Embryonic facial prominence (tissue), 1 donor: ENCODE data around the gene PDCD1.
"Not testable (repeated sequence)": the region's sequence is repeated elsewhere in the genome, so short reads cannot be mapped to it uniquely, and the experiment has no call there.

ENCODE experiments used
- DNase-seq: peaks from one replicate; pipeline ENCODE4 v3.0.0-alpha.2; 2016; ENCODE audit errors: extremely low spot score

PDCD1 gene

DNA sequence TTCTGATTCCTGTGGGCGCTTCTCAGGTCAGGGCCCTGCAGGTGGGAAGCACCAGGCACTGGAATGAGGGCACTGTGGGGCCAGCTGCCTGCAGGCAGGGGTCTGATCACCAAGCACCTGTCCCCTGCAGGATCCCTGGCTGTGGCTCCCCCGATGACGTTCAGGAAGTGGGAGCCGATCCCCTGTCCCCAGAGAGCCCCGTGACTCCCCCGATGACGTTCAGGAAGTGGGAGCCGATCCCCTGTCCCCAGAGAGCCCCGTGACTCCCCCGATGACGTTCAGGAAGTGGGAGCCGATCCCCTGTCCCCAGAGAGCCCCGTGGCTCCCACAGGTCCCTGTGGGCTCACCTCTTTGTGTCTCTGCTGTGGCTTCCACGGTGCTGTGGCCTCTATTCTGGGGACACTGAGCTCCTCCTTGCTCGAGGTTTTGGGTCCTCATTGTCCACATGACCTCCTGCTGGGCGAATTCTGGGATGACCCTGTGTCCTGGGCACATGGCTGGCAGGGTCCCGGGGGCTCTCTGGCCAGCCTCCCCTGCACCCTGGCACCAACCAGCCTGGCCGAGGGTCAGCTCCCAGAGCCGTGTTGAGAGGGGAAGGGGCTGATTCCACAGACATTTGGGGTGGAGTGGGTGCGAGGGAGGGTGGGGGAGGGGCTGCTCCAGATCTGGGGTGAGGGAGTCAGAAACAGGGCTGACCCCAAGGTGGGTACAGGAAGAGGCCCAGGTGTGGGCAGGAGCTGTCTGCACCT lies 44.9 kb downstream of the PDCD1 start:
- DNase-seq, result no peak

- no peak for DNase-seq
Observed at GRCh38 chr2:241812730-241813643, 45.7 kb downstream of the PDCD1 start.

- no peak for DNase-seq
Observed at GRCh38 chr2:241811952-241812729, 46.6 kb downstream of the PDCD1 start.

GRCh38 chr2:241811201-241811951 lies 47.3 kb downstream of the PDCD1 start:
- no peak for DNase-seq

GRCh38 chr2:241810307-241811200 lies 48.1 kb downstream of the PDCD1 start:
- DNase-seq, result no peak

DNA sequence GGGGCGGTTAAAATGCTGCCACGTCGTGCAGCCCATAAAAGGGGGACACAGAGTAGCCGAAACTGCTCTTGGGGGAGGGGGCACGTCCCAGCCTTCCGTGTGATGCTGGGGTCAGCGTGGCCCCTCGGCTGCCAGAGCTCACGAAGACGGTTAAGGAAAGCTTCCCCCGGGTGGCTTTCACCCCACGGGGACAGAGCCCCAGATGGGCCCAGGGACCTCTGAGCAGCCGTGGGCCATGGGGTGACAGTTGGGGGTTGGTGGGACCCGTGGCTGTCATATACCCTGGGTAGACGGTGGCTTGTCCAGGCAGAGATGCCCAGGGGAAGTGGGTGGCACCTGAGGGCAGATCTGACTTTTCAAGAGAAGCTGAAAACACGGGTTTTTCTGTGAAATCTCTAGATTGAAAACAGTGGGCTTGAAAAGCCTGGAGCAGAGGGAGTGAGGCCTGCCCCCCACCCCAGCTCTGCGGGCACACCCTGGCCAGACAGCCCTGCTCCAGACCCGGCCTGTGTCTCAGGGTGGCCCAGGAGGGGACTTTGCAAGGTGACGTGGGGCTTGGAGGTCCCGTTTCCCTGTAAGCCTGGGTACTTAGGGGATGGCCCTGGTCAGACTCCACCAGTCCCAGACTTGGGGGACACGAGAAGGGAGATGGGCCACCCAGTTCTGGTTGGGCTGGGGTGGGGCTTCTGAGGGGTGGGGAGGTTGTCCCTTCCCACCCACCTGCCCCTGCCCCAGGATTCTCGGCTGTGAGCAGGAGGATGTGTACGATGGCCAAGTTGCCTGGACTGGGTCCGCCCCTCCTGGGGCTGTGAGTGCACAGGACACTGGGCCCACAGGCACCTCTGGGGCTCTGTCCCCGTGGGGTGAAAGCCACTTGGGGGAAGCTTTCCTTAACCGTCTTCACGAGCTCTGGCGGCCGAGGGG lies 49.0 kb downstream of the PDCD1 start:
- no peak for DNase-seq

DNA sequence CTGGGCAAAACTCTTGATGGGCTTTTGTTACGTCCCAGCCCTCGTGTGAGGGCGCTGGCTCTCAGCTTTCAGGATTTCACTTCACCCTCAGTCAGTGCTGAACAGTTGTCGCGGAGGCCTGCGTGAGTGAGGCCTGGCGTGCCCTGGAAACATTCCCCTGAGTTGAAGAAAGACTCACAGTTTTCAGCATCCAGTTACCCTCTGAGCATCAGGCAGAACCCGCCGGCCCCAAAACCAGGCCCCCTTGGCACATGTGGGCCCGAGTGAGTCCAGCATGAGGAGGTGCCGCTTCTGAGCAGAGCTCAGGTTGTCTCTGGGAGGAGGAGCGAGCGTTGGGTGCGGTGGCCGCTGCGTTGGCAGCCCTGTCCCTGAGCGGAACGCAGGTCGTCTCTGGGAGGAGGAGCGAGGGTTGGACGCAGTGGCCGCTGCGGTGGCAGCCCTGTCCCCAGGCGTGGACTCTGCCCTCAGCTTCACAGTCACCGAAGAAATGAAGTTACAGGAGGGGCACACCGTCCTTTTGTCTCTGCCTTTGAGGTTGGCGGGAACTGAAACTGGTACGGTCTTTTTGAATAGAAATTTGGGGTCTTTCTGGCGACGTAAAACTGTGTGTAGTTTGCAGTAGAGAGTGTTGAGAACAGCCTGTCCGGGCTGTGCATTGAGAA lies 49.8 kb downstream of the PDCD1 start, which contains the start of gene NEU4:
TSS of gene NEU4 (plus strand) at position 473 of the 662 bp plus-strand sequence. CDS start 5,292 bp downstream, outside the sequence.
- no peak for DNase-seq

DNA sequence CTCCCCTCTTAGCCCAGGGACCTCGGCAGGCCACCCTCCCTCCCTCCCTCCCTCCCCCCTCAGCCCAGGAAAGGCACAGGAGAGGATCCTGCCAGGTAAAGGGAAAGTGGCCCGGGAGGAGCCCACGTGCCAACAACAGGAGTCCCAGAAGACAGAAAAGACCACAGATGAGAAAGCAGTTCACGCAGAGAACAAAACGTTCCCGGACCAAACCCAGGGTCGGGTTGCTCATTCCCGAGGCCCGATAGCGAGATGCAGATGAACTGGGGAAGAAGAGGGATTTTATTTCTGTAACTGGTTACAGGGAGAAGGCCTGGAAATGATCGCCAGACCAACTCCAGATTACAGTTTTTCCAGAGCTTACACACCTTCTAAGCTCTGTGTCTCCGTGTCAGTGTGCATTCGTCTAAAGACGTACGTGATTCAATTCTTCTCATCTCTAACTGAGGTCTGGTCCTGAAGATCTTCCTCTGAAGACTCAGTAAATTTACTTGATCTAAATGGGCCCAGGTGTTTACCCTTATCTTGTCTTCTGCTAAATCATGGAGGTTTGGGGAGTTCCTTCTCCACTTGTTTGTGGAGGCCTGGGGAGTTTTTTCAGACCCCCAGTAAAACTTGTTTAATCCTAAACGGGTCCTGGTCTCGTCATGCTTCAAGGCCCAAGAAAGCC lies 50.5 kb downstream of the PDCD1 start:
- no peak for DNase-seq

DNA sequence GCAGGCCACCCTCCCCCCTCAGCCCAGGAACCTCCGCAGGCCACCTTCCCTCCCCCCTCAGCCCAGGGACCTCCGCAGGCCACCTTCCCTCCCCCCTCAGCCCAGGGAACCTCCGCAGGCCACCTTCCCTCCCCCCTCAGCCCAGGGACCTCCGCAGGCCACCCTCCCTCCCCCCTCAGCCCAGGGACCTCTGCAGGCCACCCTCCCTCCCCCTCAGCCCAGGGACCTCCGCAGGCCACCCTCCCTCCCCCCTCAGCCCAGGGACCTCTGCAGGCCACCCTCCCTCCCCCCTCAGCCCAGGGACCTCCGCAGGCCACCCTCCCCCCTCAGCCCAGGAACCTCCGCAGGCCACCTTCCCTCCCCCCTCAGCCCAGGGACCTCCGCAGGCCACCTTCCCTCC lies 52.5 kb downstream of the PDCD1 start:
- DNase-seq, result not testable (repeated sequence)

DNA sequence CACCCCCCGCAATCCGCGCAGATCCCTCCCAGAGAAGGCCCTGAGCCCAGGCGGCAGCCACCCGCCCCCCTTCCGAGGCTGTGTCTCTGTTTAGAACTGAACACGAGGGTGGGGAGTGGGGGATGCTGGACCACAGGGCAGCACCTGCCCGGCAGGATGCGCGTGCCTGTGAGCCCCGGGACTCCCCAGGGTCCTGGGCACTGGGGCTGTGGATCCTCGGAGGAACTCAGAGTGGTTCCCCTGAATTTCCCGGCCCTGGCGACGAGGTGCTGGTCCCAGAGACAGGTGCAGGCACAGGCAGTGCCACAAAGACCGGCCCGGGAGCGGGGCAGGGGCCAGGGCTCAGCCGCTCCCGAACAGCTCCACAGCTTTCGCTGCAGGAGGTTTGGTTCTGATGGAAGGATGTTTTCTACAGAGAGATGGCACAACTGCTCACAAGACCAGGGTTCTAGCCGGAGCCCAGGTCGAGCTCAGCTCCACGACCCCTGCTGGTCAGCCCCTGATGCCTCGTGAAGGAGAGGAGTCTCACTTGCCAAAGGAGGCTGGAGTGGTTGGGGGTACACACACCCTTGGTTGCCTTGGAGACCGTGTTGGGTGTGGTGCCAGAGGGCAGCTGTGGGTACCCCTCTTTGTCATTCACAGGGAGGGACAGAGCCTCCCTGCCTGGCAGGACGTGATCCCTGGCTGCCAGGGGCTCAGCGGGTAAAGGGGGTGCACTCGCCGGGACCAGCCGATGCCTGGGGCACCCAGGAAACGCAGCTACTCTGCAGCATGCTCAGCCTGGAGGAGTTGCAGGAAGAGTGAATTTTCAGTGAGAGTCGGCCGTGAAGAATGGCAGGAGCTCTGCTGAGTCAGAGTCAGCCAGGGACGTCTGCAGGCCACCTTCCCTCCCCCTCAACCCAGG lies 54.1 kb downstream of the PDCD1 start:
- no peak for DNase-seq

DNA sequence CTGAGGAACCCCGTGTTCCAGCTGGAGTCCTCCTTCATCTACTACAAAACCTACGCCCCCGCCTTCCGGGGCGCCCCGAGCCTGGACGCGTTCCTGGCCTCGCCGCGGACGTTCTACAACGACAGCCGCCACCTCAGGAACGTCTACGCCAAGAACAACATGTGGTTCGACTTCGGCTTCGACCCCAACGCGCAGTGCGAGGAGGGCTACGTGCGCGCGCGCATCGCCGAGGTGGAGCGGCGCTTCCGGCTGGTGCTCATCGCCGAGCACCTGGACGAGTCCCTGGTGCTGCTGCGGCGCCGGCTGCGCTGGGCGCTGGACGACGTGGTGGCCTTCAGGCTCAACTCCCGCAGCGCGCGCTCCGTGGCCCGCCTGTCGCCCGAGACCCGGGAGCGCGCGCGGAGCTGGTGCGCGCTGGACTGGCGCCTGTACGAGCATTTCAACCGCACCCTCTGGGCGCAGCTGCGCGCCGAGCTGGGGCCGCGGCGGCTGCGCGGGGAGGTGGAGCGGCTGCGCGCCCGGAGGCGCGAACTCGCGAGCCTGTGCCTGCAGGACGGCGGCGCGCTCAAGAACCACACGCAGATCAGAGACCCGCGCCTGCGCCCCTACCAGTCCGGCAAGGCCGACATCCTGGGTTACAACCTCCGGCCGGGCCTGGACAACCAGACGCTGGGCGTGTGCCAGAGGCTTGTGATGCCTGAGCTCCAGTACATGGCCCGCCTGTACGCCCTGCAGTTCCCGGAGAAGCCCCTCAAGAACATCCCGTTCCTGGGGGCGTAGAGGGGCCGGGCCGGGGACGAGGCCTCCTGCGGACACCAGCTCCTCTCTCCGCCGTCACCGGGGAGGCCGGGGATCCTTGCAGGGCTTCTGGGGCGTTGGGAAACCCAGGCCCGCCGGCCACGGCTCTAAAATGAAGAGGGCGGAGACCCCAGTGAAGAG lies 55.0 kb downstream of the PDCD1 start:
- no peak for DNase-seq

DNA sequence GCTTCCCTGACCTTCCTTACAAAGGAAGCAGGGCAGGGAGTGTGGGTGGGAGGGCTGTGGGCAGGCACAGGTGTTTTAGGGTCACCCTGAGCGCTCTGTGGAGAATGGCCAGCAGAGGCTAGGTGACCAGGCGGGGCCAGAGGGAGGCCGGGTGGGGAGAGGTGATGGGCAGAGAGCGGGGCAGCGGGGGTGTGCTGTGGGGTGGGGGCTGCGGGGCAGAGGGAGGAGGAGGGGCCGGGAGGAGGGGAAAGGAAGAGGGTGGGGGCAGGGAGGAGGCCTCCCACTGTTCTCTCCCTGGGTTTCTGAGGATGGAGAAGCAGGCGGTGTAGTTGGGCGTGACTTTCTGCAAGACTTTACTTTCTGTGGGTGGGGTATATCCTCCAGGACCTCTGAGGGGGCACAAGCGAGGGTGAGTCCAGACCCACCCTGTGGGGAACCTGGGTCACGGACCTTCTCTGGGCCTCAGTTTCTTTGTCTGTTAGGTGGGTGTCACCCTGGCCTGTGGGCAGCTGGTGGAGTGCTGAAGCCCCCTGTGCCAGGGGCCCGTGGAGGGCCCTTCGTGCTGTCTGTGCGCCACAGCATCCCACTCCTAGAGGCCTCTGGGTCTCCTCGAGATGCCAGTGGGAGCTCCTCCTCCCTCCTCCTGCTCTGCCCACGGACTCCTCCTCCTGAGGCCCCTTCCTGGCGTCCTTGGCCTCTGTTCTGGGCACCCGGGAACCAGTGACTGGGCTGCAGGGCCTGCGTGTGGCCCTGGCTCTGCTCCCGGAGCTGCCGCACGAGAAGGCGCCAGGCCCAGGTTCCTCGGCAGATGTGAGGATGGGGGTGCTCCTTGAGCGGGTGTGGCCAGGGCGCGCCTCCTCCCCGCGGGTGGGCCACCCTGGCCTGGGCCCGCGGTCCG lies 56.0 kb downstream of the PDCD1 start:
- no peak for DNase-seq

- DNase-seq, result no peak
Observed at GRCh38 chr2:241801611-241802420, 56.9 kb downstream of the PDCD1 start.
